Esophagus squamous epithelium (tissue), 5 donors: ENCODE results near the gene PFDN5. TPM values are rescaled to one million over a fixed set of nuclear protein-coding genes. Genes with fewer than 3 reads are reported as not detected.
A peak's percentile ranks its signal among the peaks of the same experiment; 100 is the strongest.

Experiments
- DNase-seq: peaks from one replicate; lab custom pipeline; 2025; lab: John Stamatoyannopoulos, UW
- H3K27ac ChIP-seq, 4 donors: fragments of 200-600 bp; sonication (generic); one replicate each; pipeline ENCODE4 v1.5.1; 2016 to 2019; ENCODE audit warnings: mild to moderate bottlenecking in 1 of 4
- H3K27me3 ChIP-seq, 4 donors: fragments of 200-600 bp; sonication (generic); 1 replicate in 3 of 4; 2 replicates in 1 of 4; pipeline versions ENCODE4 v1.5.1 to v1.6.0; 2017 to 2021; ENCODE audit warnings: antibody characterized with exemption in 1 of 4
- H3K36me3 ChIP-seq, 3 donors: fragments of 200-600 bp; sonication (generic); one replicate each; pipeline ENCODE4 v1.5.1; 2016 to 2019
- H3K4me1 ChIP-seq, 3 donors: fragments of 200-600 bp; sonication (generic); one replicate each; pipeline ENCODE4 v1.5.1; 2017 to 2019
- H3K4me3 ChIP-seq, 4 donors: fragments of 200-600 bp; sonication (generic); 1 replicate in 3 of 4; 2 replicates in 1 of 4; pipeline ENCODE4 v1.5.1; 2016 to 2019; ENCODE audit warnings: mild to moderate bottlenecking in 2 of 4, moderate library complexity in 1 of 4
- H3K9me3 ChIP-seq, 3 donors: fragments of 200-600 bp; sonication (generic); one replicate each; pipeline ENCODE4 v1.5.1; 2016 to 2019
- POLR2A ChIP-seq, 4 donors: fragments of 450-650 bp; IDR thresholded peaks; one replicate each; pipeline ENCODE4 v1.6.1; 2017; ENCODE audit warnings: antibody characterized with exemption in 4 of 4, mild to moderate bottlenecking in 4 of 4, moderate library complexity in 3 of 4
- WGBS, 2 donors: methylation state at CpG; one replicate each; pipeline ENCODE4 v1.1.5; 2018; 5-methylcytosine and 5-hydroxymethylcytosine counted together
- intact Hi-C: fragments of 100-400 bp; cut with DNase I; formaldehyde crosslinking; loops from one replicate; pipeline ENCODE4 v1.15.0; 2022
- total RNA-seq, 4 donors: library from RNA; depleted of rRNA; stranded (reverse); fragments of >200 nt; gene quantifications; one replicate each; pipeline ENCODE4 v1.1.0, GENCODE V29; 2016
- TF ChIP-seq, protein P1 (sequence below), 6 experiments: fragments of 450-650 bp in 4 of 6; fragments of 200-600 bp in 2 of 6; sonication (generic) in 2 of 6; IDR thresholded peaks; one replicate each; pipeline ENCODE4 v1.5.1; 2016 to 2019; ENCODE audit warnings: antibody characterized with exemption in 6 of 6, mild to moderate bottlenecking in 4 of 6, moderate library complexity in 4 of 6
- donor health status: DM: yes; HTN: yes; CAD: no.

The PFDN5 gene
- 100 to 1,000 TPM; 203 to 638 (median 324) TPM for total RNA-seq

DNA sequence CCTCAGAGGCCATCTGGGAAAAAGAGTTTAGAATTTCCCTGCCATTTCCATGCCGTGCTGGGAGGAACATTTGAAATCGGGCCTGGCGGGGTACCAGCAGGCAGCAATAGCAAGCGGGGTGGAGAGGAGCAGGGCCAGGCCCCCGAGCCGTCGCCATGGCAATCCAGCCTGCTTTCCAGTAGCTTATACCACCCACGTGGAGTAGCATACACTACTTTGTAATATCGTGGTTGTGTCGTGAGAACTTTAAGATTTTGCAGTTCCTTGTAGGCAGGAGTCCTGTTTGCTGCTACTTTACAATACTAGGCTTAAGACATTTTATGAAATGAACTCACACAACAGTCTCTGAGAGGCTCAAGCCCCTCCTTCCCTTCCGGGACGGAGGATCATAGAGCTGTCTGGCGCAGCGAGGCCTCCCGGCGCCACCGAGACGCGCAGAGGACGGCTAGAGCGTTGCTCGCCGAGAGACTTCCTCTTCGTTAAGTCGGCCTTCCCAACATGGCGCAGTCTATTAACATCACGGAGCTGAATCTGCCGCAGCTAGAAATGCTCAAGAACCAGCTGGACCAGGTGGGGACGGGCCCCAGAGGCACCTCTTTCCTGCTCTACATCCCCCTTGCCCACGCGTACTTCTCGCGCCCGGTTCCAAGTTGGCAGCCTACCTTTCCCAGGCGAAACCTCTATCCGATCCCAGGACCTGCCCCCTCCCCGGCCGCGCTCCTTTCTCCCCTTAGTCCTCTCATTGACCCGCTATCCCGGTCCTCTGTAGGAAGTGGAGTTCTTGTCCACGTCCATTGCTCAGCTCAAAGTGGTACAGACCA lies at the start of gene PFDN5:
TSS of gene PFDN5 (plus strand) at position 473 of the 821 bp plus-strand sequence. CDS start at position 499, 26 bp downstream.
- H3K9me3 ChIP-seq: no peaks in the 10 kb centered on the region
- H3K27me3 ChIP-seq: no peaks in the 10 kb centered on the region
- peaks cover 21 to 56% (median 36%) of the 10 kb centered on the region in 3 donors for H3K4me1 ChIP-seq
- intact Hi-C loops: no loop called here
- peak within 1 kb of the TSS; percentile 55 to 90 (median 81) for H3K4me3 ChIP-seq
- 1 to 7% methylated on average over 7 to 36 of the region's 42 CpGs for WGBS, 2 donors
- H3K36me3 ChIP-seq: peaks cover 0 to 65% (median 0%) of the 10 kb centered on the region in 3 donors
- peak; percentile 54 for DNase-seq
- H3K27ac ChIP-seq: peak within 1 kb of the TSS; percentile 82 to 95 (median 88)
- TF ChIP-seq, protein P1, sequence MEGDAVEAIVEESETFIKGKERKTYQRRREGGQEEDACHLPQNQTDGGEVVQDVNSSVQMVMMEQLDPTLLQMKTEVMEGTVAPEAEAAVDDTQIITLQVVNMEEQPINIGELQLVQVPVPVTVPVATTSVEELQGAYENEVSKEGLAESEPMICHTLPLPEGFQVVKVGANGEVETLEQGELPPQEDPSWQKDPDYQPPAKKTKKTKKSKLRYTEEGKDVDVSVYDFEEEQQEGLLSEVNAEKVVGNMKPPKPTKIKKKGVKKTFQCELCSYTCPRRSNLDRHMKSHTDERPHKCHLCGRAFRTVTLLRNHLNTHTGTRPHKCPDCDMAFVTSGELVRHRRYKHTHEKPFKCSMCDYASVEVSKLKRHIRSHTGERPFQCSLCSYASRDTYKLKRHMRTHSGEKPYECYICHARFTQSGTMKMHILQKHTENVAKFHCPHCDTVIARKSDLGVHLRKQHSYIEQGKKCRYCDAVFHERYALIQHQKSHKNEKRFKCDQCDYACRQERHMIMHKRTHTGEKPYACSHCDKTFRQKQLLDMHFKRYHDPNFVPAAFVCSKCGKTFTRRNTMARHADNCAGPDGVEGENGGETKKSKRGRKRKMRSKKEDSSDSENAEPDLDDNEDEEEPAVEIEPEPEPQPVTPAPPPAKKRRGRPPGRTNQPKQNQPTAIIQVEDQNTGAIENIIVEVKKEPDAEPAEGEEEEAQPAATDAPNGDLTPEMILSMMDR (IDR thresholded peaks at IDR 0.05): peak in 3 of 6 experiments; percentile 22 to 44 (median 27)
- TF ChIP-seq POLR2A (IDR thresholded peaks at IDR 0.05): peak in 3 of 4 donors; percentile 70 to 76 (median 74)

GRCh38 chr12:53251477-53252348 lies 43.6 kb upstream of the PFDN5 start:
- H3K4me1 ChIP-seq: peaks cover 23 to 52% (median 32%) of the 10 kb centered on the region in 3 donors
- no peak for DNase-seq
- H3K27me3 ChIP-seq: no peaks in the 10 kb centered on the region
- H3K9me3 ChIP-seq: no peaks in the 10 kb centered on the region
- WGBS, 2 donors: 0% methylated on average over 2 to 4 of the region's 51 CpGs
- peaks cover 0 to 34% (median 8%) of the 10 kb centered on the region in 3 donors for H3K36me3 ChIP-seq
- peak overlapping the region; percentile 62 to 95 (median 78) for H3K4me3 ChIP-seq
- H3K27ac ChIP-seq: peak overlapping the region; percentile 91 to 97 (median 94)
- TF ChIP-seq, protein P1 (IDR thresholded peaks at IDR 0.05): peak in 5 of 6 experiments; percentile 11 to 52 (median 29)
- peak in 2 of 4 donors; percentile 5 to 50 for TF ChIP-seq POLR2A (IDR thresholded peaks at IDR 0.05)
- intact Hi-C loops: loop anchor here (5.0 kb wide), 1 partner anchor 34 kb away; no protein-coding TSS in a partner anchor

GRCh38 chr12:53252349-53252916 lies 42.9 kb upstream of the PFDN5 start:
- Histone ChIP-seq H3K4me3 (peak overlapping the region; percentile 62 to 95 (median 78)), H3K9me3 (no peaks in the 10 kb centered on the region), H3K4me1 (peaks cover 23 to 52% (median 32%) of the 10 kb centered on the region in 3 donors), H3K27ac (peak overlapping the region; percentile 91 to 97 (median 94)), H3K36me3 (peaks cover 0 to 40% (median 8%) of the 10 kb centered on the region in 3 donors), H3K27me3 (no peaks in the 10 kb centered on the region)
- intact Hi-C loops: loop anchor here (5.0 kb wide), 1 partner anchor 35 kb away; no protein-coding TSS in a partner anchor
- 1 to 3% methylated on average over 12 to 13 of the region's 19 CpGs for WGBS, 2 donors
- TF ChIP-seq, protein P1 (IDR thresholded peaks at IDR 0.05): peak in 1 of 6 experiments; percentile 13
- TF ChIP-seq POLR2A (IDR thresholded peaks at IDR 0.05): no peak
- DNase-seq: no peak

GRCh38 chr12:53253298-53253697 lies 42.0 kb upstream of the PFDN5 start:
- H3K27ac ChIP-seq: peak overlapping the region; percentile 91 to 97 (median 94)
- H3K9me3 ChIP-seq: no peaks in the 10 kb centered on the region
- DNase-seq: no peak
- peaks cover 0 to 40% (median 8%) of the 10 kb centered on the region in 3 donors for H3K36me3 ChIP-seq
- peak overlapping the region in 3 of 4 donors; percentile 62 to 95 (median 86) for H3K4me3 ChIP-seq
- peaks cover 23 to 52% (median 32%) of the 10 kb centered on the region in 3 donors for H3K4me1 ChIP-seq
- no peak for TF ChIP-seq POLR2A (IDR thresholded peaks at IDR 0.05)
- TF ChIP-seq, protein P1 (IDR thresholded peaks at IDR 0.05): no peak
- intact Hi-C loops: loop anchor here (5.0 kb wide), 1 partner anchor 36 kb away; no protein-coding TSS in a partner anchor
- 78 to 91% methylated on average over 8 to 12 of the region's 13 CpGs for WGBS, 2 donors
- no peaks in the 10 kb centered on the region for H3K27me3 ChIP-seq
